WTC11 (cell line): ENCODE results near the gene WNT8B. TPM values are rescaled to one million over a fixed set of nuclear protein-coding genes. Genes with fewer than 3 reads are reported as not detected.

ENCODE experiments used
- ATAC-seq: fragments of 200-7000 bp; cut with Tn5 transposase; 2 replicates; pipeline ENCODE4 v1.10.0; 2021; ENCODE audit warnings: mild to moderate bottlenecking, moderate library complexity
- CTCF ChIA-PET: fragments of 300-600 bp; sonication (Branson Sonifier 250); formaldehyde crosslinking; loops from one replicate; lab custom pipeline; 2021; ENCODE audit warnings: antibody characterized with exemption; lab: Charles Lee
- POLR2A ChIA-PET: fragments of 350-600 bp; sonication (Branson Sonifier 250); formaldehyde crosslinking; loops from one replicate; lab custom pipeline; 2021; ENCODE audit warnings: antibody characterized with exemption; lab: Charles Lee
- DNase-seq: peaks from one replicate; pipeline ENCODE4 v3.0.0; 2021; ENCODE audit warnings: low spot score
- H3K27ac Mint-ChIP-seq: 2 replicates; pipeline ENCODE4 v1.8.0; 2021; ENCODE audit warnings: mixed read lengths
- H3K27me3 Mint-ChIP-seq: 2 replicates; pipeline ENCODE4 v1.8.0; 2021; ENCODE audit warnings: low read depth, mild to moderate bottlenecking, moderate library complexity, mixed read lengths
- H3K36me3 Mint-ChIP-seq: 2 replicates; pipeline ENCODE4 v1.8.0; 2021; ENCODE audit warnings: mixed read lengths
- H3K4me1 Mint-ChIP-seq: 2 replicates; pipeline ENCODE4 v1.8.0; 2022; ENCODE audit warnings: mixed read lengths
- H3K4me3 Mint-ChIP-seq: 2 replicates; pipeline ENCODE4 v1.8.0; 2021; ENCODE audit warnings: mild to moderate bottlenecking, moderate library complexity, mixed read lengths
- H3K9me3 Mint-ChIP-seq: 2 replicates; pipeline ENCODE4 v1.8.0; 2021; ENCODE audit warnings: mixed read lengths
- ESRRA ChIP-seq: sonication (generic); formaldehyde crosslinking; IDR thresholded peaks from 2 replicates; pipeline ENCODE4 v1.8.1; 2022; ENCODE audit warnings: mild to moderate bottlenecking, missing genetic modification reagents, borderline replicate concordance
- FOXK1 ChIP-seq: sonication (generic); formaldehyde crosslinking; IDR thresholded peaks from 2 replicates; pipeline ENCODE4 v1.8.0; 2022; ENCODE audit warnings: mild to moderate bottlenecking, moderate library complexity, missing genetic modification reagents
- GRHL2 ChIP-seq: fragments of 250-450 bp; sonication (Bioruptor Pico); IDR thresholded peaks from 2 replicates; pipeline ENCODE4 v1.8.0; 2022; ENCODE audit warnings: mild to moderate bottlenecking, moderate library complexity; ENCODE audit not compliant: insufficient replicate concordance, severe bottlenecking
- MYBL2 ChIP-seq: sonication (generic); formaldehyde crosslinking; IDR thresholded peaks from 2 replicates; pipeline ENCODE4 v1.8.1; 2023; ENCODE audit warnings: mild to moderate bottlenecking, moderate library complexity, missing genetic modification reagents
- NFE2L1 ChIP-seq: sonication (generic); formaldehyde crosslinking; IDR thresholded peaks from 2 replicates; pipeline ENCODE4 v1.8.1; 2023; ENCODE audit warnings: missing genetic modification reagents
- SMAD4 ChIP-seq: sonication (generic); formaldehyde crosslinking; IDR thresholded peaks from 2 replicates; pipeline ENCODE4 v1.8.0; 2022; ENCODE audit warnings: mild to moderate bottlenecking, missing genetic modification reagents
- TCF7 ChIP-seq: sonication (generic); formaldehyde crosslinking; IDR thresholded peaks from 2 replicates; pipeline ENCODE4 v1.8.0; 2022; ENCODE audit warnings: mild to moderate bottlenecking, low read depth, missing genetic modification reagents, moderate library complexity
- ZBTB21 ChIP-seq: sonication (generic); formaldehyde crosslinking; IDR thresholded peaks from 2 replicates; pipeline ENCODE4 v1.8.1; 2023; ENCODE audit warnings: mild to moderate bottlenecking, missing genetic modification reagents, borderline replicate concordance
- ZNF121 ChIP-seq: sonication (generic); formaldehyde crosslinking; IDR thresholded peaks from 2 replicates; pipeline ENCODE4 v1.8.0; 2023; ENCODE audit warnings: missing genetic modification reagents
- ZNF219 ChIP-seq: sonication (generic); formaldehyde crosslinking; IDR thresholded peaks from 2 replicates; pipeline ENCODE4 v1.8.0; 2023; ENCODE audit warnings: missing genetic modification reagents, mild to moderate bottlenecking, borderline replicate concordance
- ZNF263 ChIP-seq: sonication (generic); formaldehyde crosslinking; IDR thresholded peaks from 2 replicates; pipeline ENCODE4 v1.8.1; 2022; ENCODE audit warnings: low read depth, mild to moderate bottlenecking, moderate library complexity, missing genetic modification reagents
- total RNA-seq: library from RNA; stranded (reverse); gene quantifications from 3 replicates; pipeline ENCODE4 v1.2.3, GENCODE V29; 2021
- TF ChIP-seq, protein P1 (sequence below): sonication (generic); formaldehyde crosslinking; IDR thresholded peaks from 2 replicates; pipeline ENCODE4 v1.8.1; 2023; ENCODE audit warnings: mild to moderate bottlenecking, missing genetic modification reagents, borderline replicate concordance
- TF ChIP-seq, protein P2 (sequence below): sonication (generic); formaldehyde crosslinking; IDR thresholded peaks from 2 replicates; pipeline ENCODE4 v1.8.0; 2023; ENCODE audit warnings: mild to moderate bottlenecking, missing genetic modification reagents
- TF ChIP-seq, protein P3 (sequence below): sonication (generic); formaldehyde crosslinking; IDR thresholded peaks from 2 replicates; pipeline ENCODE4 v1.8.1; 2023; ENCODE audit warnings: mild to moderate bottlenecking, moderate library complexity, missing genetic modification reagents
- TF ChIP-seq, protein P4 (sequence below): sonication (generic); formaldehyde crosslinking; IDR thresholded peaks from 2 replicates; pipeline ENCODE4 v1.8.0; 2023; ENCODE audit warnings: missing genetic modification reagents, mild to moderate bottlenecking, borderline replicate concordance
- TF ChIP-seq, protein P5 (sequence below): sonication (generic); formaldehyde crosslinking; IDR thresholded peaks from 2 replicates; pipeline ENCODE4 v1.8.0; 2022; ENCODE audit warnings: mild to moderate bottlenecking, missing genetic modification reagents
- TF ChIP-seq, protein P6 (sequence below): sonication (generic); formaldehyde crosslinking; IDR thresholded peaks from 2 replicates; pipeline ENCODE4 v1.8.1; 2023; ENCODE audit warnings: mild to moderate bottlenecking, missing genetic modification reagents

WNT8B gene
- total RNA-seq, 1 experiment from 2014 or later = 0.68 TPM

DNA sequence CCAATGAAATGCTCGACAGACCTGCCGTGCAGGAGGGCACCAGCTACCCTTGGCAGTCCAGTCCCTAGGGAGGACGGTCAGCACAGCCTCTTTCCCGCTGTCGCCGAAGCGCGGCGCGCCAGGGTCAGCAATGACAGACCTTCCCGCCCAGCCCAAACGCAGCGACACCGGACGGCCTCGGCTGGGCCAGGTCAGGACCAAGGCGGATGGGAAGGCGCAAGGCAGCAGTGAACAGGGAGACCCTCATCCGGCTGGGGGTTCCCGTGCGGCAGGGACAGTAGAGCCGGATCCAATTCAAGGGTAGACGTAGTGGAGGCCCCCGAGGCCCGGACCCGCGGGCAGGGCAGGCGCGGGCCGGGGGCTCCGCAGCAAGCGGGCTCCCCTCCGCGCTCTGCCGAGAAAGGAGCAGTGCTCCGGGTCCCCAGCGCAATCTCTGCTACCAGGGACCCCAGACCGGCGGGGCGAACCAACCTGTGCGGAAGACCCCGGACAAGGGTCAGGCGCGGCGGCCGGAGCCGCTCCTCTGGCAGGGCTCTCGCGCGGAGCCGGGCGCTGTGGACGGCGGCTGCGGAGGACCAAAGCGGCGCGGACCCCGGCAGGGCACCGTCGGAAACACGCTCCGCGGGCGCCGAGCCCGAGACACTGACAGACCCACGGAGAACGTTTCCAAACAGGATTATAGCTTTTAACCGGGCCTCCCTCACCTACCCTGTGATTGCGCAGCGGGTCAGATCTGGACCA is 56.7 kb downstream of the WNT8B start, which contains the start of gene SEC31B (continued):
- TF ChIP-seq, protein P1, sequence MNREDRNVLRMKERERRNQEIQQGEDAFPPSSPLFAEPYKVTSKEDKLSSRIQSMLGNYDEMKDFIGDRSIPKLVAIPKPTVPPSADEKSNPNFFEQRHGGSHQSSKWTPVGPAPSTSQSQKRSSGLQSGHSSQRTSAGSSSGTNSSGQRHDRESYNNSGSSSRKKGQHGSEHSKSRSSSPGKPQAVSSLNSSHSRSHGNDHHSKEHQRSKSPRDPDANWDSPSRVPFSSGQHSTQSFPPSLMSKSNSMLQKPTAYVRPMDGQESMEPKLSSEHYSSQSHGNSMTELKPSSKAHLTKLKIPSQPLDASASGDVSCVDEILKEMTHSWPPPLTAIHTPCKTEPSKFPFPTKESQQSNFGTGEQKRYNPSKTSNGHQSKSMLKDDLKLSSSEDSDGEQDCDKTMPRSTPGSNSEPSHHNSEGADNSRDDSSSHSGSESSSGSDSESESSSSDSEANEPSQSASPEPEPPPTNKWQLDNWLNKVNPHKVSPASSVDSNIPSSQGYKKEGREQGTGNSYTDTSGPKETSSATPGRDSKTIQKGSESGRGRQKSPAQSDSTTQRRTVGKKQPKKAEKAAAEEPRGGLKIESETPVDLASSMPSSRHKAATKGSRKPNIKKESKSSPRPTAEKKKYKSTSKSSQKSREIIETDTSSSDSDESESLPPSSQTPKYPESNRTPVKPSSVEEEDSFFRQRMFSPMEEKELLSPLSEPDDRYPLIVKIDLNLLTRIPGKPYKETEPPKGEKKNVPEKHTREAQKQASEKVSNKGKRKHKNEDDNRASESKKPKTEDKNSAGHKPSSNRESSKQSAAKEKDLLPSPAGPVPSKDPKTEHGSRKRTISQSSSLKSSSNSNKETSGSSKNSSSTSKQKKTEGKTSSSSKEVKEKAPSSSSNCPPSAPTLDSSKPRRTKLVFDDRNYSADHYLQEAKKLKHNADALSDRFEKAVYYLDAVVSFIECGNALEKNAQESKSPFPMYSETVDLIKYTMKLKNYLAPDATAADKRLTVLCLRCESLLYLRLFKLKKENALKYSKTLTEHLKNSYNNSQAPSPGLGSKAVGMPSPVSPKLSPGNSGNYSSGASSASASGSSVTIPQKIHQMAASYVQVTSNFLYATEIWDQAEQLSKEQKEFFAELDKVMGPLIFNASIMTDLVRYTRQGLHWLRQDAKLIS (CRISPR knock-in tag) = peak; percentile 36; the same call in 1 of the 2 replicates
- TF ChIP-seq ZNF263 (CRISPR knock-in tag) (peak; percentile 61; the same call in 1 of the 2 replicates), FOXK1 (CRISPR knock-in tag) (no peak), GRHL2 (CRISPR knock-in tag) (no peak), ESRRA (CRISPR knock-in tag) (0 out of 2 replicates have a peak, but pooled peaks have one; percentile 35)
- TF ChIP-seq, protein P2, sequence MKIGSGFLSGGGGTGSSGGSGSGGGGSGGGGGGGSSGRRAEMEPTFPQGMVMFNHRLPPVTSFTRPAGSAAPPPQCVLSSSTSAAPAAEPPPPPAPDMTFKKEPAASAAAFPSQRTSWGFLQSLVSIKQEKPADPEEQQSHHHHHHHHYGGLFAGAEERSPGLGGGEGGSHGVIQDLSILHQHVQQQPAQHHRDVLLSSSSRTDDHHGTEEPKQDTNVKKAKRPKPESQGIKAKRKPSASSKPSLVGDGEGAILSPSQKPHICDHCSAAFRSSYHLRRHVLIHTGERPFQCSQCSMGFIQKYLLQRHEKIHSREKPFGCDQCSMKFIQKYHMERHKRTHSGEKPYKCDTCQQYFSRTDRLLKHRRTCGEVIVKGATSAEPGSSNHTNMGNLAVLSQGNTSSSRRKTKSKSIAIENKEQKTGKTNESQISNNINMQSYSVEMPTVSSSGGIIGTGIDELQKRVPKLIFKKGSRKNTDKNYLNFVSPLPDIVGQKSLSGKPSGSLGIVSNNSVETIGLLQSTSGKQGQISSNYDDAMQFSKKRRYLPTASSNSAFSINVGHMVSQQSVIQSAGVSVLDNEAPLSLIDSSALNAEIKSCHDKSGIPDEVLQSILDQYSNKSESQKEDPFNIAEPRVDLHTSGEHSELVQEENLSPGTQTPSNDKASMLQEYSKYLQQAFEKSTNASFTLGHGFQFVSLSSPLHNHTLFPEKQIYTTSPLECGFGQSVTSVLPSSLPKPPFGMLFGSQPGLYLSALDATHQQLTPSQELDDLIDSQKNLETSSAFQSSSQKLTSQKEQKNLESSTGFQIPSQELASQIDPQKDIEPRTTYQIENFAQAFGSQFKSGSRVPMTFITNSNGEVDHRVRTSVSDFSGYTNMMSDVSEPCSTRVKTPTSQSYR (CRISPR knock-in tag) = no peak
- TF ChIP-seq, protein P3, sequence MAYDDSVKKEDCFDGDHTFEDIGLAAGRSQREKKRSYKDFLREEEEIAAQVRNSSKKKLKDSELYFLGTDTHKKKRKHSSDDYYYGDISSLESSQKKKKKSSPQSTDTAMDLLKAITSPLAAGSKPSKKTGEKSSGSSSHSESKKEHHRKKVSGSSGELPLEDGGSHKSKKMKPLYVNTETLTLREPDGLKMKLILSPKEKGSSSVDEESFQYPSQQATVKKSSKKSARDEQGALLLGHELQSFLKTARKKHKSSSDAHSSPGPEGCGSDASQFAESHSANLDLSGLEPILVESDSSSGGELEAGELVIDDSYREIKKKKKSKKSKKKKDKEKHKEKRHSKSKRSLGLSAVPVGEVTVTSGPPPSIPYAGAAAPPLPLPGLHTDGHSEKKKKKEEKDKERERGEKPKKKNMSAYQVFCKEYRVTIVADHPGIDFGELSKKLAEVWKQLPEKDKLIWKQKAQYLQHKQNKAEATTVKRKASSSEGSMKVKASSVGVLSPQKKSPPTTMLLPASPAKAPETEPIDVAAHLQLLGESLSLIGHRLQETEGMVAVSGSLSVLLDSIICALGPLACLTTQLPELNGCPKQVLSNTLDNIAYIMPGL (CRISPR knock-in tag) = peak; percentile 86; the same call in 1 of the 2 replicates
- TF ChIP-seq, protein P4, sequence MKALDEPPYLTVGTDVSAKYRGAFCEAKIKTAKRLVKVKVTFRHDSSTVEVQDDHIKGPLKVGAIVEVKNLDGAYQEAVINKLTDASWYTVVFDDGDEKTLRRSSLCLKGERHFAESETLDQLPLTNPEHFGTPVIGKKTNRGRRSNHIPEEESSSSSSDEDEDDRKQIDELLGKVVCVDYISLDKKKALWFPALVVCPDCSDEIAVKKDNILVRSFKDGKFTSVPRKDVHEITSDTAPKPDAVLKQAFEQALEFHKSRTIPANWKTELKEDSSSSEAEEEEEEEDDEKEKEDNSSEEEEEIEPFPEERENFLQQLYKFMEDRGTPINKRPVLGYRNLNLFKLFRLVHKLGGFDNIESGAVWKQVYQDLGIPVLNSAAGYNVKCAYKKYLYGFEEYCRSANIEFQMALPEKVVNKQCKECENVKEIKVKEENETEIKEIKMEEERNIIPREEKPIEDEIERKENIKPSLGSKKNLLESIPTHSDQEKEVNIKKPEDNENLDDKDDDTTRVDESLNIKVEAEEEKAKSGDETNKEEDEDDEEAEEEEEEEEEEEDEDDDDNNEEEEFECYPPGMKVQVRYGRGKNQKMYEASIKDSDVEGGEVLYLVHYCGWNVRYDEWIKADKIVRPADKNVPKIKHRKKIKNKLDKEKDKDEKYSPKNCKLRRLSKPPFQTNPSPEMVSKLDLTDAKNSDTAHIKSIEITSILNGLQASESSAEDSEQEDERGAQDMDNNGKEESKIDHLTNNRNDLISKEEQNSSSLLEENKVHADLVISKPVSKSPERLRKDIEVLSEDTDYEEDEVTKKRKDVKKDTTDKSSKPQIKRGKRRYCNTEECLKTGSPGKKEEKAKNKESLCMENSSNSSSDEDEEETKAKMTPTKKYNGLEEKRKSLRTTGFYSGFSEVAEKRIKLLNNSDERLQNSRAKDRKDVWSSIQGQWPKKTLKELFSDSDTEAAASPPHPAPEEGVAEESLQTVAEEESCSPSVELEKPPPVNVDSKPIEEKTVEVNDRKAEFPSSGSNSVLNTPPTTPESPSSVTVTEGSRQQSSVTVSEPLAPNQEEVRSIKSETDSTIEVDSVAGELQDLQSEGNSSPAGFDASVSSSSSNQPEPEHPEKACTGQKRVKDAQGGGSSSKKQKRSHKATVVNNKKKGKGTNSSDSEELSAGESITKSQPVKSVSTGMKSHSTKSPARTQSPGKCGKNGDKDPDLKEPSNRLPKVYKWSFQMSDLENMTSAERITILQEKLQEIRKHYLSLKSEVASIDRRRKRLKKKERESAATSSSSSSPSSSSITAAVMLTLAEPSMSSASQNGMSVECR (CRISPR knock-in tag) = peak; percentile 80; the same call in 1 of the 2 replicates

DNA sequence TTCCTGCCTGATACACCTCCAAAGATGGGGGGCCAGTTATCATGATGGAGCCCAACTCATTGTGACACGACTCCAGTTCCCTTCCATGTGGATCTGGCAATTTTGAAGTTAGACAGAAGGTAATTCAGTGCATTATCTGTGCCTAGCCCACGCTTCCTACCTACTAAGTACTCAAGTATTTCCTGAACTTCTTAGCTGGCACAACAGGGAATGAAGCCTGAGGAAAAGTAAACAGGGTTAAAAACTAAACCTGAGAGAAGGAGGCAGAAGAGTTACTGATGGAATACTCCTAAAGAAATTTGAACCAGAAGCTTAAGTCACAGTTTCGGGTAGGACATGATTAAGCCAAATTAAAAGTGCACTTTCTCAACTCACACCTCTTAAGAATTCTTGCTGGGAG is 58.0 kb downstream of the WNT8B start:
- no peak overlapping the region for H3K4me3 Mint-ChIP-seq
- peaks cover 13% of the 10 kb centered on the region for H3K36me3 Mint-ChIP-seq
- H3K9me3 Mint-ChIP-seq = no peaks in the 10 kb centered on the region
- CTCF ChIA-PET = interaction anchor here (1.2 to 3.4 kb wide), 3 partner anchors 15 to 224 kb away, joined by 3 to 11 read pairs (median 8); partner anchors contain the start of gene HIF1AN
- no peak overlapping the region for H3K27ac Mint-ChIP-seq
- ATAC-seq (no peak), DNase-seq (no peak)
- 0 out of 2 replicates have a peak, but pooled peaks cover 8% of the 10 kb centered on the region for H3K4me1 Mint-ChIP-seq
- H3K27me3 Mint-ChIP-seq = peaks cover 39% of the 10 kb centered on the region
- POLR2A ChIA-PET = interaction anchor here (0.6 kb wide), 1 partner anchor 192 kb away, joined by 5 read pairs; no protein-coding TSS in a partner anchor
- TF ChIP-seq TCF7 (CRISPR knock-in tag) (no peak), ZBTB21 (no peak), NFE2L1 (no peak), ZNF219 (CRISPR knock-in tag) (no peak), SMAD4 (CRISPR knock-in tag) (no peak), MYBL2 (no peak), ESRRA (CRISPR knock-in tag) (no peak), ZNF121 (no peak)
- TF ChIP-seq, protein P5, sequence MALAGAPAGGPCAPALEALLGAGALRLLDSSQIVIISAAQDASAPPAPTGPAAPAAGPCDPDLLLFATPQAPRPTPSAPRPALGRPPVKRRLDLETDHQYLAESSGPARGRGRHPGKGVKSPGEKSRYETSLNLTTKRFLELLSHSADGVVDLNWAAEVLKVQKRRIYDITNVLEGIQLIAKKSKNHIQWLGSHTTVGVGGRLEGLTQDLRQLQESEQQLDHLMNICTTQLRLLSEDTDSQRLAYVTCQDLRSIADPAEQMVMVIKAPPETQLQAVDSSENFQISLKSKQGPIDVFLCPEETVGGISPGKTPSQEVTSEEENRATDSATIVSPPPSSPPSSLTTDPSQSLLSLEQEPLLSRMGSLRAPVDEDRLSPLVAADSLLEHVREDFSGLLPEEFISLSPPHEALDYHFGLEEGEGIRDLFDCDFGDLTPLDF (CRISPR knock-in tag) = no peak
- TF ChIP-seq, protein P6, sequence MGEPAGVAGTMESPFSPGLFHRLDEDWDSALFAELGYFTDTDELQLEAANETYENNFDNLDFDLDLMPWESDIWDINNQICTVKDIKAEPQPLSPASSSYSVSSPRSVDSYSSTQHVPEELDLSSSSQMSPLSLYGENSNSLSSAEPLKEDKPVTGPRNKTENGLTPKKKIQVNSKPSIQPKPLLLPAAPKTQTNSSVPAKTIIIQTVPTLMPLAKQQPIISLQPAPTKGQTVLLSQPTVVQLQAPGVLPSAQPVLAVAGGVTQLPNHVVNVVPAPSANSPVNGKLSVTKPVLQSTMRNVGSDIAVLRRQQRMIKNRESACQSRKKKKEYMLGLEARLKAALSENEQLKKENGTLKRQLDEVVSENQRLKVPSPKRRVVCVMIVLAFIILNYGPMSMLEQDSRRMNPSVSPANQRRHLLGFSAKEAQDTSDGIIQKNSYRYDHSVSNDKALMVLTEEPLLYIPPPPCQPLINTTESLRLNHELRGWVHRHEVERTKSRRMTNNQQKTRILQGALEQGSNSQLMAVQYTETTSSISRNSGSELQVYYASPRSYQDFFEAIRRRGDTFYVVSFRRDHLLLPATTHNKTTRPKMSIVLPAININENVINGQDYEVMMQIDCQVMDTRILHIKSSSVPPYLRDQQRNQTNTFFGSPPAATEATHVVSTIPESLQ (CRISPR knock-in tag) = no peak
